Measurements from ENCODE around the gene ULK4.

- TF ChIP-seq PKNOX1 (IDR thresholded peaks at IDR 0.05) (no peak), NFRKB (IDR thresholded peaks at IDR 0.05) (no peak), FOXM1 (IDR thresholded peaks at IDR 0.05; ENCODE audit: borderline replicate concordance) (no peak)
These were observed 268.1 kb downstream of the ULK4 start for GRCh38 chr3:41693799-41694198.
